ENCODE data around the gene SPDYA. TPM values are rescaled to one million over a fixed set of nuclear protein-coding genes. Genes with fewer than 3 reads are reported as not detected.
"Not testable (repeated sequence)": the region's sequence is repeated elsewhere in the genome, so short reads cannot be mapped to it uniquely, and the experiment has no call there.

The SPDYA gene
- total RNA-seq, 3 donors from 2014 or later, result 0.98 to 4.2 (median 1.8) TPM

- H3K4me1 ChIP-seq, result peaks cover 0 to 3% of the 10 kb centered on the region in 2 donors
- no peak for DNase-seq (ENCODE audit: low spot score in 2 of 2)
- peaks cover 25% of the 10 kb centered on the region for H3K36me3 ChIP-seq
These were observed 31.6 kb upstream of the SPDYA start for GRCh38 chr2:28779001-28779400.

GRCh38 chr2:28780496-28780895, 30.1 kb upstream of the SPDYA start:
- H3K4me3 ChIP-seq, result no peak overlapping the region
- H3K9me3 ChIP-seq, result no peaks in the 10 kb centered on the region
- no peaks in the 10 kb centered on the region for H3K27me3 ChIP-seq
- peaks cover 27% of the 10 kb centered on the region for H3K36me3 ChIP-seq
- TF ChIP-seq POLR2A (IDR thresholded peaks at IDR 0.05) (no peak), POLR2AphosphoS5 (IDR thresholded peaks at IDR 0.05) (no peak), CTCF (IDR thresholded peaks at IDR 0.05) (no peak)
- H3K4me1 ChIP-seq, result peaks cover 0 to 3% of the 10 kb centered on the region in 2 donors
- intact Hi-C loops (cut with DNase I; ENCODE audit: low total_unique reads), result no loop called here
- H3K27ac ChIP-seq, result peak overlapping the region in 1 of 2 donors; percentile 40
- no peak for DNase-seq (ENCODE audit: low spot score in 2 of 2)

More at GRCh38 chr2:28779001-28779400, 31.6 kb upstream of the SPDYA start:
- H3K9me3 ChIP-seq, result no peaks in the 10 kb centered on the region
- no peaks in the 10 kb centered on the region for H3K27me3 ChIP-seq
- intact Hi-C loops (cut with DNase I; ENCODE audit: low total_unique reads), result no loop called here
- TF ChIP-seq POLR2A (IDR thresholded peaks at IDR 0.05), result no peak
- TF ChIP-seq CTCF (IDR thresholded peaks at IDR 0.05), result no peak
- no peak for TF ChIP-seq POLR2AphosphoS5 (IDR thresholded peaks at IDR 0.05)
- no peak overlapping the region for H3K27ac ChIP-seq
- no peak overlapping the region for H3K4me3 ChIP-seq

- no peak overlapping the region for H3K4me3 ChIP-seq
- no peaks in the 10 kb centered on the region for H3K9me3 ChIP-seq
- H3K36me3 ChIP-seq, result peaks cover 27% of the 10 kb centered on the region
- H3K27me3 ChIP-seq, result no peaks in the 10 kb centered on the region
- intact Hi-C loops (cut with DNase I; ENCODE audit: low total_unique reads), result no loop called here
- DNase-seq (ENCODE audit: low spot score in 2 of 2), result no peak
- no peaks in the 10 kb centered on the region for H3K4me1 ChIP-seq
- peak overlapping the region; percentile 14 to 19 for H3K27ac ChIP-seq
- TF ChIP-seq CTCF (IDR thresholded peaks at IDR 0.05) (no peak), POLR2A (IDR thresholded peaks at IDR 0.05) (no peak), POLR2AphosphoS5 (IDR thresholded peaks at IDR 0.05) (no peak)
These were observed 28.2 kb upstream of the SPDYA start for GRCh38 chr2:28782423-28782822.

GRCh38 chr2:28784570-28784969, 26.1 kb upstream of the SPDYA start:
- H3K4me3 ChIP-seq; H3K4me1 ChIP-seq; H3K27me3 ChIP-seq; DNase-seq (ENCODE audit: low spot score in 2 of 2); H3K9me3 ChIP-seq; intact Hi-C loops (cut with DNase I; ENCODE audit: low total_unique reads); H3K27ac ChIP-seq: not testable (repeated sequence)
- H3K36me3 ChIP-seq, result peaks cover 24% of the 10 kb centered on the region

- peaks cover 0 to 6% of the 10 kb centered on the region in 2 donors for H3K9me3 ChIP-seq
- intact Hi-C loops (cut with DNase I; ENCODE audit: low total_unique reads), result no loop called here
- no peak for DNase-seq (ENCODE audit: low spot score in 2 of 2)
- no peak overlapping the region for H3K27ac ChIP-seq
- no peaks in the 10 kb centered on the region for H3K27me3 ChIP-seq
- no peak overlapping the region for H3K4me3 ChIP-seq
- no peaks in the 10 kb centered on the region for H3K4me1 ChIP-seq
- H3K36me3 ChIP-seq, result no peaks in the 10 kb centered on the region
- TF ChIP-seq CTCF (IDR thresholded peaks at IDR 0.05), result no peak
- TF ChIP-seq POLR2A (IDR thresholded peaks at IDR 0.05), result no peak
- no peak for TF ChIP-seq POLR2AphosphoS5 (IDR thresholded peaks at IDR 0.05)
These were observed 14.0 kb upstream of the SPDYA start for GRCh38 chr2:28796620-28797019.

GRCh38 chr2:28801726-28802125, 8.9 kb upstream of the SPDYA start:
- TF ChIP-seq POLR2A (IDR thresholded peaks at IDR 0.05), result no peak
- no peak for TF ChIP-seq CTCF (IDR thresholded peaks at IDR 0.05)
- TF ChIP-seq POLR2AphosphoS5 (IDR thresholded peaks at IDR 0.05), result no peak
- Histone ChIP-seq H3K4me1 (no peaks in the 10 kb centered on the region), H3K27ac (no peak overlapping the region), H3K4me3 (no peak overlapping the region), H3K27me3 (no peaks in the 10 kb centered on the region), H3K36me3 (no peaks in the 10 kb centered on the region), H3K9me3 (no peaks in the 10 kb centered on the region)
- intact Hi-C loops (cut with DNase I; ENCODE audit: low total_unique reads), result no loop called here
- DNase-seq (ENCODE audit: low spot score in 2 of 2), result no peak
